Type B pancreatic cell (in vitro differentiated cells): ENCODE data around the gene TAF11L7. TPM values are rescaled to one million over a fixed set of nuclear protein-coding genes. Genes with fewer than 3 reads are reported as not detected.
"Not testable (repeated sequence)": the region's sequence is repeated elsewhere in the genome, so short reads cannot be mapped to it uniquely, and the experiment has no call there.

Experiments
- DNase-seq: peaks from one replicate; pipeline ENCODE4 v3.0.0; 2021; ENCODE audit warnings: mixed read lengths; ENCODE audit not compliant: unreplicated experiment; ENCODE audit errors: extremely low spot score
- H3K27ac Mint-ChIP-seq: 2 replicates; pipeline ENCODE4 v1.8.0; 2021; ENCODE audit warnings: mild to moderate bottlenecking, mixed read lengths
- H3K27me3 Mint-ChIP-seq: 2 replicates; pipeline ENCODE4 v1.8.0; 2021; ENCODE audit warnings: mixed read lengths
- H3K36me3 Mint-ChIP-seq: 2 replicates; pipeline ENCODE4 v1.8.0; 2021; ENCODE audit warnings: mixed read lengths
- H3K4me1 Mint-ChIP-seq: one replicate; pipeline ENCODE4 v1.8.0; 2021; ENCODE audit warnings: mixed read lengths; ENCODE audit not compliant: unreplicated experiment
- H3K4me3 Mint-ChIP-seq: 2 replicates; pipeline ENCODE4 v1.8.0; 2021; ENCODE audit warnings: mild to moderate bottlenecking, mixed read lengths
- H3K9me3 Mint-ChIP-seq: 2 replicates; pipeline ENCODE4 v1.8.0; 2021; ENCODE audit warnings: mixed read lengths
- total RNA-seq: library from RNA; stranded (reverse); gene quantifications from 2 replicates; pipeline ENCODE4 v1.2.1, GENCODE V29; 2021; ENCODE audit warnings: low replicate concordance
- TF ChIP-seq, protein P1 (sequence below): fragments of 200-600 bp; sonication (generic); conservative IDR thresholded peaks from 2 replicates; pipeline ENCODE4 v1.5.0; 2021; ENCODE audit warnings: antibody characterized with exemption, mild to moderate bottlenecking

The TAF11L7 gene
- total RNA-seq, 1 donor from 2014 or later = not detected

DNA sequence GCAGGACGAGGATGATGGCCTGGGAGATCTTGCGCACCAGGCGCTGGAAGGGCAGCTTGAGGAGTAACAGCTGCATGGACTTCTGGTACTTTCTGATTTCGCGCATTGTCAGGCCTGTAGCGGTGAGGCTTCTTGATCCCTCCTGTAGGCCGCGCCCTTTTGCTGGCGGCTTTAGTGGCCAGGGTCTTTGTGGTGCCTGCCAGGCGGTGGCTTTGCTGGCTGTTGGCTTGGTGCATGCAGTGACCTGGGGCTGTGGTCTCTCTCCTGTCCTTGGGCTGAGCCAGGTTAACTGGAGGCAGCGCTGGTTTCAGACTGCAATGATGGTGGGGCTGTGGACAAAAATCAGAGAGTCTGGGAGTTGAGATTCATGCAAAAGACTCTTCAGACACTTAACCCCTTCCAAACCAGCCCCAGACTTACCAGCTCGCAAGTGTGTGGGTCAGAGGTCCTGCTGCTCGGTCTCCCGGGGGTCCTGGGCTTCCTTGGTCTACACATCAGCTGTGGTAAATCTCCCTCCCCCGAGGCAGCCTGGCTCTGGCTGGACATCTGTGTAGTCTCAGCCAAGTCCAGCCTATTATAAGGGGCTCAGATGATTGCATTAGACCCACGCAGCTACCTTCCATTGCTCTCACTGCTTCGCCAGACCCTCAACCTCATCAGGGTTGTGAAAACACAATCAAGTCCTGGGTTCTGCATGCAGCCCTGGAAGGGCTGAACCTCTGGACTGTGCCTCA, 29.5 kb upstream of the TAF11L7 start:
- Mint-ChIP-seq H3K36me3 (no peaks in the 10 kb centered on the region), H3K4me1 (no peaks in the 10 kb centered on the region)

DNA sequence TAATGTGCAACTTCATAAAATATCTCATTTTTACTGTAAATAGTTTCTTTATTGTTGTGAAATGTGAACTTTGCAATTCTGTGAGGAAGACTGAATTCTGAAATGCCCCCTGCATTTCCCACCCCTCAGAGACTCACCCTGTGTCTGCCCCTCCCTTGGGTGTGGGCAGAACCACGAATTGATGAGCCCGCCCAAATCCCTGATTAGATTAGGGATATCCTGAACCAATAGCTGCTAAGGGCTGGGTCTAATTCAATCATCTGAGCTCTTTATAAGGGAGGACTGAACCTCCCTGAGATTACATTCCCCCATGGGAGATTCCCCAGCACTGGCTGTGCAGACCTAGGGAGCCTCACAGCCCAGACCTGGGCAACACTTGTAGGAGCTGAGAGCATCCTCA, 24.5 kb upstream of the TAF11L7 start, which contains the start of gene TAF11L12:
TSS of gene TAF11L12 (plus strand) at position 301 of the 400 bp plus-strand sequence.
- not testable (repeated sequence) for H3K36me3 Mint-ChIP-seq, H3K4me3 Mint-ChIP-seq, DNase-seq, H3K4me1 Mint-ChIP-seq, H3K27me3 Mint-ChIP-seq, H3K9me3 Mint-ChIP-seq, H3K27ac Mint-ChIP-seq

More for the DNA sequence above, 29.5 kb upstream of the TAF11L7 start:
- no peaks in the 10 kb centered on the region for H3K9me3 Mint-ChIP-seq
- no peak for DNase-seq
- H3K27me3 Mint-ChIP-seq = no peaks in the 10 kb centered on the region
- TF ChIP-seq, protein P1, sequence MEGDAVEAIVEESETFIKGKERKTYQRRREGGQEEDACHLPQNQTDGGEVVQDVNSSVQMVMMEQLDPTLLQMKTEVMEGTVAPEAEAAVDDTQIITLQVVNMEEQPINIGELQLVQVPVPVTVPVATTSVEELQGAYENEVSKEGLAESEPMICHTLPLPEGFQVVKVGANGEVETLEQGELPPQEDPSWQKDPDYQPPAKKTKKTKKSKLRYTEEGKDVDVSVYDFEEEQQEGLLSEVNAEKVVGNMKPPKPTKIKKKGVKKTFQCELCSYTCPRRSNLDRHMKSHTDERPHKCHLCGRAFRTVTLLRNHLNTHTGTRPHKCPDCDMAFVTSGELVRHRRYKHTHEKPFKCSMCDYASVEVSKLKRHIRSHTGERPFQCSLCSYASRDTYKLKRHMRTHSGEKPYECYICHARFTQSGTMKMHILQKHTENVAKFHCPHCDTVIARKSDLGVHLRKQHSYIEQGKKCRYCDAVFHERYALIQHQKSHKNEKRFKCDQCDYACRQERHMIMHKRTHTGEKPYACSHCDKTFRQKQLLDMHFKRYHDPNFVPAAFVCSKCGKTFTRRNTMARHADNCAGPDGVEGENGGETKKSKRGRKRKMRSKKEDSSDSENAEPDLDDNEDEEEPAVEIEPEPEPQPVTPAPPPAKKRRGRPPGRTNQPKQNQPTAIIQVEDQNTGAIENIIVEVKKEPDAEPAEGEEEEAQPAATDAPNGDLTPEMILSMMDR = no peak
- H3K4me3 Mint-ChIP-seq = no peak overlapping the region
- no peak overlapping the region for H3K27ac Mint-ChIP-seq

DNA sequence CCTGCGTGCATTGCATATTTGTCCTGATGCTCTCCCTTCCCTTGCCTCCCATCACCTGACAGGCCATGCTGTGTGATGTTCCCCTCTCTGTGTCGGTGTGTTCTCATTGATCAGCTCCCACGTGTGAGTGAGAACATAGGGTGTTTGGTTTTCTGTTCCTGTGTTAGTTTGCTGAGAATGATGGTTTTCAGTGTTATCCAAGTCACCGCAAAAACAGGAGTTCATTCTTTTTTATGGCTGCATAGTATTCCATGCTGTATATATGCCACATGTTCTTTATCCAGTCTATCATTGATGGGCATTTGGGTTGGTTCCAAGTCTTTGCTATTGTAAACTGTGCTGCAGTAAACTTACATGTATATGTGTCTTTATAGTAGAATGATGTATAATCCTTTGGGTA, 21.9 kb upstream of the TAF11L7 start:
- not testable (repeated sequence) for H3K27me3 Mint-ChIP-seq, H3K36me3 Mint-ChIP-seq, H3K27ac Mint-ChIP-seq, DNase-seq, H3K4me3 Mint-ChIP-seq, H3K4me1 Mint-ChIP-seq, H3K9me3 Mint-ChIP-seq

DNA sequence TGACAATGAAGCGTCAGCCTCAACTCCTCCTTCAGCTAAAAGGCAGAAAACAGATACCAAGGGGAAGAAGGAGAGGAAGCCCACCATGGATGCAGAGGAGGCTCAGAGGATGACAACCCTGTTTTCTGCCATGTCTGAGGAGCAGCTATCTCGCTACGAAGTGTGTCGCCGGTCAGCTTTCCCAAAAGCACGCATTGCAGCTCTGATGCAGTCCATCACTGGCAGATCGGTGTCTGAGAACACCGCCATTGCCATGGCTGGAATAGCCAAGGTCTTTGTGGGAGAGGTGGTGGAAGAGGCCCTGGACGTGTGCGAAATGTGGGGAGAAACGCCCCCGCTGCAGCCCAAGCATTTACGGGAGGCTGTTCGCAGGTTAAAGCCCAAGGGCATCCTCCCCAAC, 19.4 kb upstream of the TAF11L7 start:
- TF ChIP-seq, protein P1 = no peak
- DNase-seq = no peak
- H3K4me3 Mint-ChIP-seq = no peak overlapping the region
- no peaks in the 10 kb centered on the region for H3K36me3 Mint-ChIP-seq
- no peak overlapping the region for H3K27ac Mint-ChIP-seq
- no peaks in the 10 kb centered on the region for H3K9me3 Mint-ChIP-seq
- no peaks in the 10 kb centered on the region for H3K4me1 Mint-ChIP-seq
- H3K27me3 Mint-ChIP-seq = no peaks in the 10 kb centered on the region

DNA sequence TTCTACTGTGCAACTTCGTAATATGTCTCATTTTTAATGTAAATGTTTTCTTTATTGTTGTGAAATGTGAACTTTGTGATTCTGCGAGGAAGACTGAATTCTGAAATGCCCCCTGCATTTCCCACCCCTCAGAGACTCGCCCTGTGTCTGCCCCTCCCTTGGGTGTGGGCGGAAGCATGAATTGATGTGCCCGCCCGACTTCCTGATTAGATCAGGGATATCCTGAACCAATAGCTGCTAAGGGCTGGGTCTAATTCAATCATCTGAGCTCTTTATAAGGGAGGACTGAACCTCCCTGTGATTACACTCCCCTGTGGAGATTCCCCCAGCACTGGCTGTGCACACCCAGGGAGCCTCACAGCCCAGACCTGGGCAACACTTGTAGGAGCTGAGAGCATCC, 18.3 kb upstream of the TAF11L7 start, which contains the start of gene TAF11L11:
TSS of gene TAF11L11 (plus strand) at position 304 of the 400 bp plus-strand sequence.
- H3K4me1 Mint-ChIP-seq, H3K36me3 Mint-ChIP-seq, H3K27ac Mint-ChIP-seq, DNase-seq, H3K9me3 Mint-ChIP-seq, H3K27me3 Mint-ChIP-seq, H3K4me3 Mint-ChIP-seq: not testable (repeated sequence)

DNA sequence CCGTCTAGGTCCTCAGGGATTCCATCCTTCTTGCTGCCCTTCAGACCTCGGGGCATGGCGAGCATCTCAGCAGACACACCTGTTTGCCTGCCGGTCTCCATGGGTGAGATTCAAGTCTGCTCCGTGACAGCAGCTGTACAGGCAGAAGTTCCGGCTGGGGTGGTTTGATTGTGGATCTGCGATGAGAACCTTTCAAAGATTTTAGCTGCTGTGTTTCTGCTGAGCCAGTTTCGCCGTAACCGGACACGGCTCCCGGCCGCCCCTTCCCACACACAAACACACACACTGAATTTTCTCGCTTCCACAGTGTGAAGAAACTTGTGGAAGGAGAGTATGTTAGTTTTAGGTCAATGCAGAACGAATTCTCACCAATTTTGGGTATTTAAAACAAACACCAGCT, 12.2 kb upstream of the TAF11L7 start, which contains the start of gene TAF11L10:
TSS of gene TAF11L10 (minus strand) at position 101 of the 400 bp plus-strand sequence.
- H3K36me3 Mint-ChIP-seq, H3K4me1 Mint-ChIP-seq, H3K9me3 Mint-ChIP-seq, DNase-seq, H3K27ac Mint-ChIP-seq, H3K4me3 Mint-ChIP-seq, H3K27me3 Mint-ChIP-seq: not testable (repeated sequence)

DNA sequence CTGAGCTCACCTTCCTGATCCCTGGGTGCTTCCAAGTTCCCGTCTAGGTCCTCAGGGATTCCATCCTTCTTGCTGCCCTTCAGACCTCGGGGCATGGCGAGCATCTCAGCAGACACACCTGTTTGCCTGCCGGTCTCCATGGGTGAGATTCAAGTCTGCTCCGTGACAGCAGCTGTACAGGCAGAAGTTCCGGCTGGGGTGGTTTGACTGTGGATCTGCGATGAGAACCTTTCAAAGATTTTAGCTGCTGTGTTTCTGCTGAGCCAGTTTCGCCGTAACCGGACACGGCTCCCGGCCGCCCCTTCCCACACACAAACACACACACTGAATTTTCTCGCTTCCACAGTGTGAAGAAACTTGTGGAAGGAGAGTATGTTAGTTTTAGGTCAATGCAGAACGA, 8.7 kb upstream of the TAF11L7 start, which contains the start of gene TAF11L9:
TSS of gene TAF11L9 (minus strand) at position 140 of the 400 bp plus-strand sequence.
- H3K27me3 Mint-ChIP-seq, H3K4me1 Mint-ChIP-seq, H3K36me3 Mint-ChIP-seq, H3K9me3 Mint-ChIP-seq, H3K27ac Mint-ChIP-seq, H3K4me3 Mint-ChIP-seq: not testable (repeated sequence)
- DNase-seq = peak; percentile 81

DNA sequence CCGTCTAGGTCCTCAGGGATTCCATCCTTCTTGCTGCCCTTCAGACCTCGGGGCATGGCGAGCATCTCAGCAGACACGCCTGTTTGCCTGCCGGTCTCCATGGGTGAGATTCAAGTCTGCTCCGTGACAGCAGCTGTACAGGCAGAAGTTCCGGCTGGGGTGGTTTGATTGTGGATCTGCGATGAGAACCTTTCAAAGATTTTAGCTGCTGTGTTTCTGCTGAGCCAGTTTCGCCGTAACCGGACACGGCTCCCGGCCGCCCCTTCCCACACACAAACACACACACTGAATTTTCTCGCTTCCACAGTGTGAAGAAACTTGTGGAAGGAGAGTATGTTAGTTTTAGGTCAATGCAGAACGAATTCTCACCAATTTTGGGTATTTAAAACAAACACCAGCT, 5.3 kb upstream of the TAF11L7 start, which contains the start of gene TAF11L8:
TSS of gene TAF11L8 (minus strand) at position 101 of the 400 bp plus-strand sequence.
- H3K36me3 Mint-ChIP-seq, H3K27me3 Mint-ChIP-seq, H3K4me1 Mint-ChIP-seq, H3K4me3 Mint-ChIP-seq, H3K27ac Mint-ChIP-seq, DNase-seq, H3K9me3 Mint-ChIP-seq: not testable (repeated sequence)

Other genes starting within 250 kb of the TAF11L7 start
- gene TAF11L2, start 87.5 kb downstream of the TAF11L7 start, total RNA-seq = not detected in 2 replicates
- gene TAF11L3, start 67.4 kb downstream of the TAF11L7 start, total RNA-seq = not detected in 2 replicates
- gene TAF11L4, start 64.0 kb downstream of the TAF11L7 start, total RNA-seq = not detected in 2 replicates
- not detected in 2 replicates for gene TAF11L5, start 60.5 kb downstream of the TAF11L7 start, total RNA-seq
- gene TAF11L6, start 57.1 kb downstream of the TAF11L7 start, total RNA-seq = not detected in 2 replicates
- gene TAF11L8, start 5.2 kb upstream of the TAF11L7 start, total RNA-seq = not detected in 2 replicates
- gene TAF11L9, start 8.6 kb upstream of the TAF11L7 start, total RNA-seq = not detected in 2 replicates
- gene TAF11L10, start 12.1 kb upstream of the TAF11L7 start, total RNA-seq = not detected in 2 replicates
- gene TAF11L11, start 18.4 kb upstream of the TAF11L7 start, total RNA-seq = not detected in 2 replicates
- gene TAF11L12, start 24.6 kb upstream of the TAF11L7 start, total RNA-seq = not detected in 2 replicates
- not detected in 2 replicates for gene TAF11L13, start 46.3 kb upstream of the TAF11L7 start, total RNA-seq
- not detected in 2 replicates for gene TAF11L14, start 48.7 kb upstream of the TAF11L7 start, total RNA-seq